NCI-H1417 treated with DMSO at 0.1 percent for 48 hours (cell line): ENCODE data around the gene KIF2A.

Source experiments
- DNase-seq: peaks from one replicate; lab custom pipeline; 2025; lab: John Stamatoyannopoulos, UW

The KIF2A gene

GRCh38 chr5:62385131-62385530 is 79.1 kb downstream of the KIF2A start:
- no peak for DNase-seq

- no peak for DNase-seq
Measured at GRCh38 chr5:62385816-62386400, 79.9 kb downstream of the KIF2A start.

DNA sequence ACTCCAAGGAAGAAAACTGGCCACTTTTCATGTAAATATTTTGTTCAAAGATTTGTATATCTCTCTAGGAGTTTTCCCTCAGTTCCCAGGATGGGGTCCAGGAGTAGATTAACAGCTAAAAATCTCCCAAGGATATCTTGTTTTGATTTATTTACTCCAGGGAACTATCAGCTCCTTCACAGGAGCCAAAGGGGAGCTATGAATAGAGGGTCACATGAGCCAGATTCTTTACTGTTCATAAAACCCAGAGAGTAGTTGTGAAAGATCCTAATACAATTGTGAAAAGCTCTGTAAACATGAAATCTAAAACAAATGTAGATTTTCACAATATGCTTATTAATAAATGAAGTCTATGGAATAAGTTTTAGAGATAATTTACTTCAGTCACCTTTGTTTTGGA is 80.8 kb downstream of the KIF2A start:
- DNase-seq: no peak

GRCh38 chr5:62395210-62395950 is 89.4 kb downstream of the KIF2A start:
- no peak for DNase-seq

GRCh38 chr5:62403411-62404250 is 97.6 kb downstream of the KIF2A start, which contains the start of gene DIMT1:
Gene DIMT1 (minus strand): TSS chr5:62403905. CDS start chr5:62403772, 133 bp downstream.
- peak; percentile 66 for DNase-seq

DNA sequence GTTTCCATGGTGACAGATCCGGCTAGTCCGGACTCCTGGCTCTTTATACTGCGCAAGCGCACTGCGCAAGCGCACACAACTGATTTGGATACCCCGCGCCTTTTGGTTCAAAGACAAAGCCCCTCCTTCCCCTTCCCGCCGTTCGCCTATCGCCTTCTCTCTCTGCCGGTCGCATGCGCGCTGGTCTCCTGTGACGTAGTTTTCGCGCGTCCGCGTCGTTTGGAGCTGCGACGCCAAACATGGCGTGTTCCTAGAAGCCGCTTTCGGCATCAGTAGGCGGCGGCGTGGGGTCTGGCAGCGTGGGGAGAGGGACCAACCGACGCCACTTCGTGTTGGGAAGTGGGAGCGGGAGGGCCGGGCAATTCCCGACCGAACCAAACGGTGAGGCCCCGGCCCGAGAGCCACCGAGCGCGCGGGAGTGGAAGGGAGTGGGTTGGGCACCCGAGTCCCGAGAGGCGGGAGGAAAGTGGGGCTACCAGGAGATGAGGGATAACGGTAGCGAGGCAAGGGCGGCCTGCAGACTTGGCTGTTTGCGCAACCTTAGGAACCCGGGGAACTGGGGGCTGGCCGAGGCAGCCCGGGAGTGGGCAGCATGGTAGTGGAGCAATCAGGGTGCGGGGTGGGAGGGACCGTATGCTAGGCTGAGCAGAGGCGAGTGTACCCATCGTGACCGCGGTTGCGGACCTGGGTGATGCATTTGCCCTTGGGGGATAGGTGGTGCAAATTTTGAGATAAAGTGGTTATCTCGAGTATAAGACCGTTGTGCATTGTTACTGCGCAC is 106.7 kb downstream of the KIF2A start, which contains the start of gene IPO11:
IPO11 (plus strand) TSS at position 215 of the 781 bp plus-strand sequence. CDS start 24,517 bp downstream, outside the sequence.
- peak; percentile 89 for DNase-seq

DNA sequence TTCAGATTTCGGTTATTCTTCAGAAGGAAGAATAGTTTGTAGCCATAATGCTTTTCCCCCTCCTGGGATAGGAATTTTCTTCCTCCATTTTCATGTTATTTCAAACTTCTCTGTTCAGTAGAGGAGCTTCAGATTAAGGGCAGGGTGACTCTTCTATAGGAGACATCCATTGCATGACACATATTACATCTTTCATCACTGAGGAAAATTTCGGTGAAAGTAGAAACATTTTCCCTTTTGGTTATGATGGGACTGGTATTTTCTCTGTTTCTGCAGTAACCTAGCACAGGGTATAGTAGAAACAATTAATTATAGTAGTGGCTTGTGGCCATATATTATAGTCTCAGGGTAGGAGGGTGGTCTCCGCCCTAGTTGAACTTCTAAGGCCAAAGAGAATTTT is 107.7 kb downstream of the KIF2A start:
- no peak for DNase-seq

- DNase-seq: no peak
Measured at GRCh38 chr5:62418462-62419076, 112.6 kb downstream of the KIF2A start.

DNA sequence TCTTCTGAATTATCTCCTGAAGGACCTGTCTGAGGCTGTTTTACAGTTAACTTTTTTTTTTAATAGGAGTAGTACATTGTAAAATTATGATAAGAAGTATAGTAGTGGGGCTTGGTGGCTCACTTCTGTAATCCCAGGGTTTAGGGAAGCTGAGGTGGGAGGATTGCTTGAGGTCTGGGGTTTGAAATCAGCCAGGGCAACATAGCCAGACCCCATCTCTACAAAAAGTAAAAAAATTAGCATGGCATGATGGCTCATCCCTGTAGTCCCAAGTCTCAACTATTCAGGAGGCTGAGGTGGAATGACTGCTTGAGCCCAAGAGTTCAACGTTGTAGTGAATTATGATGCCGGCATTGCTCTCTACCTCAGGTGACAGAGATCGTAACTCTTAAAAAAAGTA is 113.6 kb downstream of the KIF2A start:
- no peak for DNase-seq

- DNase-seq: no peak
Measured at GRCh38 chr5:62421414-62421813, 115.4 kb downstream of the KIF2A start.

DNA sequence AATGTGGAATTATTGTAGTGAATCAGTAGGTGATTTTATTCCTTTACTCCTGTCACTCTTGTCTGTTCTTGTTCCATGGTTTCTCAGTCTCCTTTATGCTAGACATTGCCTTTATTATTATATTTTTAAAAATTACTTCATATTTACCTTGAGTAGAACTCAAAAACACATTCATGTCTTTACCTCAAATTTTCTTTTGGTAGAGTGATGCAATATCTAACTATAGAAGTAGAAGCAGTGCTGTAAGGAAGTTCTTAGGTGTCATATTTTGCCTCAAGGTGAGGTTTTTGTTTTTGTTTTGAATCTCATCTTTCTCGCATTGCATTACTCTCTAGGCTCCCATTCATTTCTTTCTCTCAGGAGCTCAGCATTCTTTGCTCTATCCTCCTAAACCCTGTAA is 118.8 kb downstream of the KIF2A start:
- DNase-seq: no peak

GRCh38 chr5:62431735-62432620 is 126.0 kb downstream of the KIF2A start:
- no peak for DNase-seq

DNA sequence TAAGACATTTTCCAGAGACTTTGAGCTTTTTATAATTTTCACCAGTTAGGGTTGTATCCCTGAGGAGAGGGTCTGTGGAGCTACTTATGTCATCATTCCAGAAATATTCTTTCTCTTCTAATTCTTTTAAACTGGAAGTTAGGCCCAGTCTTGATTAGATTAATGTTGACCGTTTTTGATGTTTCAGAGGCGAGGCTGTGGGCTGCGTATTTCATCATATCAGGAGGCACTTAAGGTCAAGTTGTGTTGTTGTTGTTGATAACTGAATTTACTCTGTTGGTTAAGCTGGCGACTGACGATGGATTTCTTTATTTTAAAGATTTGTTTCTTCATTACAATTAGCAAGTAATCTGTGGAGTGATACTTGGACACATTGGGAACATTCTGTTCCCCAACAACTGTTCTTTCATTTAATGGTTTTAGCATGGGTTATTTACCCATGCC is 126.6 kb downstream of the KIF2A start:
- no peak for DNase-seq
